GM21737 (cell line): ENCODE data around the gene ARG1.
"Not testable (repeated sequence)": the region's sequence is repeated elsewhere in the genome, so short reads cannot be mapped to it uniquely, and the experiment has no call there.

Experiments
- ATAC-seq: cut with Tn5 transposase; IDR thresholded peaks from one replicate; pipeline ENCODE4 v1.9.1; 2021; ENCODE audit warnings: mild to moderate bottlenecking, moderate library complexity; ENCODE audit not compliant: unreplicated experiment

ARG1 gene

DNA sequence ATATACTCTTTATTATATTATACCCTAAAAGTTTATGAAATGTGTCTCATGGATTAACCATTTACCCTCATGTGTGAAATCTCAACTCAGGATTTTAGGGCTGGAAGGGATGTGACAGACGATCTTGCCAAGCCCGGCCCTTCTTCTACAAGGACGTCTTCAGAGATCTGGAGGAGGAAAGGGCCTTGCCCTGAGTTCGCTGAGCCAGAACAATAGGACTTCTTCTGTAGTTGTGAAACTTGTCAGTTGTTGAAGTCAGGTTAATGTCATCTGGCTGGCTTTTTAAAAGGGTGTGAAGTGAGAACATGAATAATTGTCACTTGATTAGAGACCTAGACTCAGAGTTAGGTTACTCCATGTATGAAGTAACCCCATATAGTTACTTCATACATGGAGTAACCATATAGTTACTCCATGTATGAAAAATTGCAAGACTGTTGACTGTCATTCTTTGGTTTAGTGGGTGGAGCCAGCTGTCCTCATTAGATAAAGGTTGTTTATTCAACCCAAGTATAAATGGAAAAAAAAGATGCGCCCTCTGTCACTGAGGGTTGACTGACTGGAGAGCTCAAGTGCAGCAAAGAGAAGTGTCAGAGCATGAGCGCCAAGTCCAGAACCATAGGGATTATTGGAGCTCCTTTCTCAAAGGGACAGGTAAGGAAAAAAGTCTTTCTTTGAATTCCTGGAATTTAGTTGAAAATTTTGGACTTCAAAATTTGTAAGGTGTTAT is at the start of gene ARG1:
Gene ARG1 (plus strand): TSS at position 541 of the 730 bp plus-strand sequence. CDS start 57 bp downstream, at position 598.
- no peak for ATAC-seq

DNA sequence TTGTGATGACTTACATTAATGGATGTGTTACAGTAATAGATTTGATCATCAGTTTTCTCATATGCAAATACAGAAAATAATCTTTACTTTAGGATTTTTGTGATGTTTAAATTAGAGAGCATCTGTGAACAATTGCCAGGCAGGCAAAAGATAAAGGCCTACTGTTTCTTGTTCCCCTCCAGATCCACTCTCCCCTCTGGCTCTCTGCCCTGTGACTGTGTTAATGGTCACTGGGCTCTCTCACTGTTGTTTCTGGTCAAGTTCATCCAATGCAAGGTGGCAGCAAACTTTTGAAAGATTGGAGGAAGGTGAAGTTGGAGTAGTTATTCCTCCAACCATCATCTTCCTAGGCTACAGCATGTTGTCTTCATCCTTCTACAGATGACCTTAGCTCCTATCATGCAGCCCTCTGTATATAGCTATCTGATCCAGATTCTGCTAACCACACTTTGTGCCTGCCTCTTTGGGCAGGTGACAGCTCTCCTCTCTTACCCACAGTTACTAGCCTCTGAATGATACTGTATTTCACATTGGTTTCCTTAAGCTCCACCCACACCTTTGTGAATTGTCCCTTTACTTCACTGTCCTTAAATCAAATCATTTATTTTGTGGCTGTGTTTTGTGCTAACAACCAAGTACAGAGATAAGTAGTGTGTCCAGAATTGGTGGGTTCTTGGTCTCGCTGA is 48.9 kb upstream of the ARG1 start:
- ATAC-seq: no peak

DNA sequence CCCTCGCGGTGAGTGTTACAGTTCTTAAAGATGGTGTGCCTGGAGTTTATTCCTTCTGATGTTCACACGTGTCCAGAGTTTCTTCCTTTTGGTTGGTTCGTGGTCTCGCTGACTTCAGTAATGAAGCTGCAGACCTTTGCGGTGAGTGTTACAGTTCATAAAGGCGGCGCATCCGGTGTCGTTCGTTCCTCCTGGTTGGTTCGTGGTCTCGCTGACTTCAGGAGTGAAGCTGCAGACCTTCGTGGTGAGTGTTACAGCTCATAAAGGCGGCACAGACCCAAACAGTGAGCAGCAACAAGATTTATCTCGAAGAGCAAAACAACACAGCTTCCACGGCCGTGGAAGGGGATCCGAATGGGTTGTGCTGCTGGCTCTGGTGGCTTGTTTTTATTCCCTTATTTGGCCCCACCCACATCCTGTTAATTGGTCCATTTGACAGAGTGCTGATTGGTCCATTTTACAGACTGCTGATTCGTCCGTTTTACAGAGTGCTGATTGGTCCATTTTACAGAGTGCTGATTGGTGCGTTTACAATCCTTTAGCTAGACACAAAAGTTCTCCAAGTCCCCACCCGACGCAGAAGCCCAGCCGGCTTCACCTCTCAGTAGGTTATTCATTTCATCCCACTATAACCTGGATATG is 48.2 kb upstream of the ARG1 start:
- ATAC-seq: no peak

DNA sequence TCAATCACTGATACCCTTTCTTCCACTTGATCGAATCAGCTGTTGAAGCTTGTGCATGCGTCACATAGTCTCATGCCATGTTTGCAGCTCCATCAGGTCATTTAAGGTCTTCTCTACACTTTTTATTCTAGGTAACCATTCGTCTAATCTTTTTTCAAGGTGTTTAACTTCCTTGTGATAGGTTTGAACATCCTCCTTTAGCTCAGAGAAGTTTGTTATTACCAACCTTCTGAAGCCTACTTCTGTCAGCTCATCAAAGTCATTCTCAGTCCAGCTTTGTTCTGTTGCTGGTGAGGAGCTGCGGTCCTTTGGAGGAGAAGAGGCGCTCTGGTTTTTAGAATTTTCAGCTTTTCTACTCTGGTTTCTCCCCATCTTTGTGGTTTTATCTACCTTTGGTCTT is 42.1 kb upstream of the ARG1 start:
- not testable (repeated sequence) for ATAC-seq

DNA sequence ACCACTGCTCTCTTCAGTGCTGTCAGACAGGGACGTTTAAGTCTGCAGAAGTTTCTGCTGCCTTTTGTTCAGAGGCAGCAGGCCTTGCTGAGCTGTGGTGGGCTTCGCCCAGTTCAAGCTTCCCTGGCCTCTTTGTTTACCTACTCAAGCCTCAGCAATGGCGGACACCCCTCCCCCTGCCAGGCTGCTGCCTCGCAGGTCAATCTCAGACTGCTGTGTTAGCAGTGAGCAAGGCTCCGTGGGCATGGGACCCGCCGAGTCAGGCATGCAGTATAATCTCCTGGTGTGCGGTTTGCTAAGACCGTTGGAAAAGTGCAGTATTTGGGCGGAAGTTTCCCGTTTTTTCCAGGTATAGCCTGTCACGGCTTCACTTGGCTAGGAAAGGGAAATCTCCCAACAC is 41.3 kb upstream of the ARG1 start:
- not testable (repeated sequence) for ATAC-seq

DNA sequence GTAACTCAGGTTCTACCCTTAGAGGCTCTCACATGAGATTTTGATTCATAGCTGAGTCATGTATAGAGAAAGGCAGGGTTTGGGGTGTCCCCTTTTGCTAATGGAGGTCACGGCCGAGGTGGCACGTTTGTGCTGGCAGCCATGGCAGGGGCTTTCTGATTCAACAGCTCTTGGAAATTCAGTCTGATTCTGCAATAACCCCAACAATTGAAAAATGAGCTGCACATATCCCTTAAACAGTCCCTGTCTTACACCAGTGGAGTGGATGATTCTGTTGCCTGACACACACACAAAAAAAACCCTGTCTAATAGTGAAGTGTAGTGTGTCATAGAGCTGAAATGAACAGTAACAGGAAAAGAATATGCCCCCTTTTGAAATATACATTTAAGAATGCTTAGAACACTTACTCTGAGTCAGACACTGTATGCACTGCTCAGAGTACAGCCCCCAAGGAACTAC is 40.4 kb upstream of the ARG1 start:
- ATAC-seq: peak; percentile 84

DNA sequence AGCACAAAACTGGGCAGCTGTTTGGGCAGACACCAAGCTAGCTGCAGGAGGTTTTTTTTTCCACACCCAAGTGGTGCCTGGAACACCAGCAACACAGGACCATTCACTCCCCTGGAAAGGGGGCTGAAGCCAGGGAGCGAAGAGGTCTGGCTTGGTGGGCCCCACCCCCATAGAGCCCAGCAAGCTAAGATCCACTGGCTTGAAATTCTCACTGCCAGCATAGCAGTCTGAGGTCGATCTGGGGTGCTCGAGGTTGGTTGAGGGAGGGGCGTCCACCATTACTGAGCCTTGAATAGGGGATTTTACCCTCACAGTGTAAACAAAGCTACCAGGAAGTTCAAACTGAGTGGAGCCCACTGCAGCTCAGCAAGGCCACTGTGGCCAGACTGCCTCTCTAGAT is 34.4 kb upstream of the ARG1 start:
- not testable (repeated sequence) for ATAC-seq

DNA sequence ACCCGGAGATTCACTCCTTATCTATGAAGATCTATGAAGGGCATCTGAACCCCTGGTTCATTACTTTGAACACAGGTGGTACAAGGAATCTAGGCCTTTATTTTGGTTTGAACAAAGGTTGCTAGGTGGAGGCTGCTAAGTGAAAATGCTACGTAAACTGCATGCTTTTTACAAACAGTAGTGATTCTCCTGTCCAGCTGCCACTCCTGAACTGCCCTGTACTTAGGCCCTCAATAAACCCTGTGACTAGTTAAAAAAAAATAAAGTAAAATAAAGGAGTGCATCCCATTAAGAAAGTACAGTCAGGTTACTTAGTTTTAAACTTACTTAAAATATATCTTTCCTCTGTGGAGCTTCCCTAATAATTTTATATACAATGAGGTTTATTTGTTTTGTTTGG is 27.7 kb upstream of the ARG1 start:
- ATAC-seq: no peak

DNA sequence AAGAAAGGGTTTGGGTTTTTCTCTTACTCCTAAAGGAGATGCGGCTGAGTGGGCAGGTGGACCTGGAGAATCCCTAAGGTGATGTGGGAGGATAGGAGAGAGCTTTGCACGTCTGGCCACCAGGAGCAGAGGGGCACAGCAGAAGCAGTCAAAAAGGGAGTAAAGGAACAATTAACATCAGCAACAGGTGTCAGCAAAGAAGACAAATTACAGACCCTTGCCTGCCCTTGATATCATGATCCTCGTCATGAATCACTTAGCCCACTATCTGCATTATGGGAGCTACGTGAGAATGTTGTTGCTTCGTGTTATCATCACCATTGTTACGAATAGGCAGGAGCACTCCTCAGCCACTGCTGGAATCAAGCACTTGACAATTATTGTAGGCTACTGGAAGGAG is 25.5 kb upstream of the ARG1 start:
- ATAC-seq: no peak

DNA sequence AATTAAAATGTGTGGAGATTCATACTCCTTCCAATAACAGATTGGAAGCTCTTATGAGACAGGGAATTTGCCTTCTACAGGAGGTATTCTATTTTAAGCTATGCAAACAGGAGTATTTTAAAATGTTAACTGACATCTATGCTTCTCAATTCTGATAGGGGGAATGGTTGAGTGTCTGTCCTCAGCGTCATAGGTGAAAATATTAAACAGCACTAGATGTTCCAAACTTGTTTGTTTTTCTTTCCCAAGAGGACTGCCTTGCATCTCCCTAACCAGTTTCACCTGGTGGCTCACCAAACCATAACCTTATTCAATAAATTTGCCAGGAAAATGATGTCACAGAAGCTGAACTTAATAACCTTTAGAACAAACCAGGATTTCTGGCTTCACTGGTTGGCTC is 24.6 kb upstream of the ARG1 start:
- no peak for ATAC-seq

DNA sequence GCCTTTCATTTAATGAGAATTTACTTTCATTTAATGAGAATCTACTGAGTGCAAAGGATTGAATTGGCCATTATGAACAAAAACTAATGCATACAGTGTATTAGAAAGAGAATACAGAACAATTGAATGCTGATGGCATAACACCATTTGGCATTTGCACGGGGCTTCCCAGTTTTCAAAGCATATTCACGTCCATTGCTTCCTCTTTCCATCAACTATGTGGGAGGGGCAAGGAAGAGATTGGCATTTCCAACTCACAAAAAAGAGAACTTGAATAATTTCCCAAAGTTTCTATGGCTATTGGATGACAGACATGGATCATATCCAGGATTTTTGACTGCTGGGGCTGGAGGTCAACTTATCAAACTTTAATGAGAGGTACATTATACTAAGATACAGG is 23.2 kb upstream of the ARG1 start:
- ATAC-seq: no peak

DNA sequence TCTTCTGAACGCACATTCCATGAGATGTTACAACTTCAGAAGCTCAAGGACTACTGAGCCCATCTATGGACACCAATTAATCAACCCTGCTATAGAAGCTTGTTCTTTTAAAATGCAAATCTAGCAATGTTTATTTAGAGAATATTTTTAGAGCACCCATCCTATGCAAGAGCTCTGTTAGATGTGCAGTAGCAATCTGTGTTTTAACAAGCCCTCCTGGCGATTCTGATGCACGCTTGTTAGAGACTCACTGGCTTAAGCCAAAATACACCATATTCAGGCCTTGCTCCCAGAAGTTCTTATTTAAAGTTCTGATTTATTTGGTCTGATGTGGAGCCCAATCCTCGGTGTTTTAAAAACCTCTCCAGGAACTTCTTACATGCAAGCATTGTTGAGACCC is 21.1 kb upstream of the ARG1 start:
- no peak for ATAC-seq

DNA sequence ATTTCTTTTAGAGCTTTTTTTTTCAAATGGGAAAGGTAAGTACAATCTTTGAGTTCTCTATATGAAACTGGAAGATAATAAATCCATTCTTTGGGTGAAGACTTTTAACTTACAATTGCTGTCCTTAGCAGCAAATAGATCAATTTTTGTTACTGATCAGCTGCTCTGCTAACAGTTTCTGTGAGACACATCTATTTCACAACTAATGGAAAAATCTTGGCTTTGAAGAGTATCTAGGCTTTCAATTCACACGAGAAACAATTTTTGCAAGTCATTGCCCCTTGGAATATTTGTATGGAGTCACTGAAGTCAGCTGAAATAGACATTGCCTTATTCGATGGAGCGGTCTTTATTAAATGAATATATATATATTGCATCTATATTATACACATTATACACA is 20.5 kb upstream of the ARG1 start:
- no peak for ATAC-seq

DNA sequence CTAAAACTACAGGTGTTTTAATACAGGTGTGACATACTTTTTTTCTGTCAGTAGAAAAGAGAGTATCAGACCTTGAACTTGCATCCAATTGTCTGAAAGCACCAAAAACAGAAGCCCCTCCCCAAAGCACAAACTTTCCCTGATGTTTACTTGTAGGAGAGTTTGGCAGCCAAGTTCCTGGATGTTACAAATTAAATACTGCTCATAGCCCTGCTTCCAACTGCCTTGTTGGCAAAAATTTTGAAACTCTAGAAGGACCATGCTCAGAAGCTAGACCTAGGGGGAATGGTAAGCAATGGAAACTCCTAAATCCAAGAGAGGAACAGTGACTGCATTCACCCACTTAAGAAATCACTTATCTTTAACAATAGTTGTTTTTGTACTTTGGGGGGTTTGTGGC is 17.0 kb upstream of the ARG1 start:
- no peak for ATAC-seq

DNA sequence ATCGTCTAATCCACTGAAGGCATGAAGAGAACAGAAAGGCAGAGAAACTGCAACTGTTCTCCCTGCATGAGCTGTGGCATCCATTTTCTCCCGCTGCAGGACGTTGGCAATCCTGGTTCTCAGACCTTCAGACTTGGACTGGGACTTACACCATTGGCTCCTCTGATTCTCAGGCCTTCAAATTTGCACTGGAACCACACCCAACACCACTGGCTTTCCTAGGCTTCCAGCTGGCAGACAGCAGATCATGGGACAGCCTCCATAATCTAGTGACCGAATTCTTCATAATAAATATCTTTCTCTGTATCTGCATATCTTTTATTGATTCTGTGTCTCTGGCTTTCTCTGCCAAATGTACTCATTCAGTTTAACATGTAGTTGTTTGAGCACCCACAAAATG is 14.1 kb upstream of the ARG1 start:
- no peak for ATAC-seq

DNA sequence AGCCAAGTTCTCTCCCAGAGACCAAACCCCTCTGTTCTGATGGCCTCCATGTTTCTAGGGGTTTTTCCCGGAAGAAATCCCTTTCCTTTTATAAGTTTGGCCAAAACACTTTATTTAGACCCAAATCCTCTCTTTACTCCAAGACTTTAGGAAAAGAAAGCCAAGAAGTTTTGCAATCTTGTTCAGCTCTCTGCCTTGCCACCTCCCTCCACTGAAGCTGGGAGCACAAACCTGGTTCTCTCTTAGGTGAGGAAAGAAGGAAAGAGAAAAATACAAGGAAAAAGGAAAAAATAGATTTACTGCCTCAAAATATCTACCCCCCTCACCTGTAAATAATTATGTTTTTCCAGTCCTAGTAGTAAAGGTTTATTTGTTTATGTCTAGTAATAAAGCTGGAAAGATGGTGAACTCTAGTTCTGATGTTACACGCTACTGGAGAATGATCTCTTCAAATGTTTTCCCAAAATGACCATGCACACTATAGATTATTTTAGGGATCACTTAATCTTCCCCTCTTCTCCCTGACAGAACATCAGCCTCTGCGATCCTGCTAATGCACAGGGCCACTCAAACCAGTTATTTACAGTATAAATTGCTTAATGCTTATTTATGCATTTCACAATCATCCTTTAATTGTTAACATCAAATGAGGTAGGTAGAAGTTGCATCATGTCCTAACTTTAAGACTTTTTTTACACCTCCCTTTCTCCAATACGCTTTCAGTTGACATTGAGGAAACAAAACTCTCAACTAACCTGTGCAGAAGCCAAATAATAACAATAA is 10.9 kb upstream of the ARG1 start:
- no peak for ATAC-seq

DNA sequence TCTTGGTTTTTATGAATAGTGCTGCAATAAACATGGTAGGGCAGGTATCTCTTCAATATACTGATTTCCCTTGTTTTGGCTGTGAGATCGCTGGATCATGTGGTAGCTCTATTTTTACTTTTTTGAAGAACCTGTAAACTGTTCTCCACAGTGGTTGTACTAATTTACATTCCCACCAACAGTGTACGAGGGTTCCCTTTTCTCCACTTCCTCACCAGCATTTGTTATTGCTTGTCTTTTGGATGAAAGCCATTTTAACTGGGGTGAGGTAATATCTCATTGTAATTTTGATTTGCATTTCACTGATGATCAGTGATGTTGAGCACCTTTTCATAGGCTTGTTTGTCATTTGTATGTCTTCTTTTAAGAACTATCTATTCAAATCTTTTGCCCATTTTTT is 8.0 kb upstream of the ARG1 start:
- ATAC-seq: no peak

DNA sequence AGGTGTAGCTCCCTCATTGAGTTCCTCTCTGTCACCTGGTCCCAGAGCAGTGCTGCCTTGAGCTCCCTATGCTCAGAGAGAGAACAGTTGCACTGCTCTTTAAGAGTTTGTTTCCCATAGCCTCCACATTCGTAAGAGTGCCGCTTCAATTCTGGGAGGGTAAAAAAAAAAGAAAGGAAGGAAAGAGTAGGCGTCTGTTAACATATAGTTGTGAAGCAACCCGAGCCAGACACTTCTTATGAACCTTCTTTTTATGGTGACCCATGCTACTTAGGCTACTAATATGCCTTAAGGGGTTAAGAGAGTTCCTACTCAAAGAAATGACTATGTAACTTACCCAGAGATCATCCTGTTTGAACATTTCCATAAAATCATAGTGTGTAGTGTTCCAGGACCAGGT is 4.3 kb upstream of the ARG1 start:
- no peak for ATAC-seq

DNA sequence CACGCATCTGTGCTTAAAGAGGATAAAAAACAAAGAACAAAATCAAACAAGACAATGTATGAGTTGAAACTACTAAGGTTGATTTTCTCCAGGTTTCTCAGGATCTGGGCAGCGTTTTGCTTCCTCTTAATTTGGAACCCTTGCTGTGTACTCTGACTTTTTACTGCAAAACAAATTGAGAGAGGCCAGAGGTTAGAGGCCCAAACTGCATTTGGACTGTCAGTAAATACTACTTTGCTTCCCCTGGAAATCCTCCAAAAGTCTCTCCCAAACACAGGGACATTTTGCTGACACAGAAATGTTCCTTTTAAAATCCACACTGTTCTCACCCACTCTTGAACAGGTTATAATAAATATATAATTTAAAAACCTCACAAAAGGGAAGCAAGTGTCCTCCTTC is 1.1 kb downstream of the ARG1 start:
- ATAC-seq: no peak

DNA sequence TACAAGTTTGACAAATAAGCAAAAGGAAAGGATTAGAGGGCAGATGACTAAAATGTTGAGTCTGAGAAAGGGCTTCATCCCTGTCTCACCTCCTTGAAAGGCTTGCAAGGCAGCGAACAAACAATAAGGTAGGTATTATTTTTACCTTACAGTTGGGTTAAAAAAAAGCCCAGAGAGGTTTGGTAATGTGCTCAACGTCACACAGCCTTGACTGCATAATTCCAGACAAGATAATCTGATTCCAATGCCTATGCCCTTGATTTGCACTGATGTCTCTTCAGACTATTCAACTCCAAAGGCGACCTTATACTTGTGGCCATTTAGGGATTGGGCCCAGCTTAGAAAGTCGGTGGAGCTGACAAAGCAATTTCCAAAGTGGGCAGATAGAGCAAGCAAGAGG is 1.7 kb downstream of the ARG1 start:
- no peak for ATAC-seq

DNA sequence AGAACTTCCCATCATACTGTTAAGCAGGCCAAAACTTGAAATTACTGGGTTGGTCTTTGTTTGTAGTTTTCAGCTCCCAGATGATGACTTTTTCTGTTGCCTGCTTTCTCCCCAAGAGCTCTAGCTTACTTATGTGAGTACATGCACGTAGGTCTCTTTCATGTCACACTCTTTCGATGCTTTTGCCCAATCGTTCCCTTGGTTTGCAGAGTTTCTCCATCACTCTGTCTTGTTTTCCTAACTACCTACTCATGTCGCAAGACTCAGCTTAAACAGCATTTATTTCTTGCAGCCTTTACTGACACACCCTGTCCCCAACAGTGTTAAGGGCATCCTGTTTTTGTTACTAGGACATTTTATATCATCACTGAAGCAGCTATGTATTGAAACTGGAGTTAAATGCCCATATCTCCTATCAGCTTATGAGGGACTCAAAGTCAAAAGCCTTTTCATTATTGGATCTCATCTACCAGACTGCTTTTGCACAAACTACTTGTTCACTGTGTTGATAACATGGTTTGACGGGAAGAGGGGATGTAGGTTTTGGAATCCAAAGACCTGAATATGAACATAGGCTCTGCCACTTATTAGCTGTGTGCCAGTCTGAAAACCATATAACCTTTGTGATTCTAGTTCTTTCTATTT is 2.9 kb downstream of the ARG1 start:
- no peak for ATAC-seq
